ENCODE measurements around the gene TPPP.

Gene TPPP

DNA sequence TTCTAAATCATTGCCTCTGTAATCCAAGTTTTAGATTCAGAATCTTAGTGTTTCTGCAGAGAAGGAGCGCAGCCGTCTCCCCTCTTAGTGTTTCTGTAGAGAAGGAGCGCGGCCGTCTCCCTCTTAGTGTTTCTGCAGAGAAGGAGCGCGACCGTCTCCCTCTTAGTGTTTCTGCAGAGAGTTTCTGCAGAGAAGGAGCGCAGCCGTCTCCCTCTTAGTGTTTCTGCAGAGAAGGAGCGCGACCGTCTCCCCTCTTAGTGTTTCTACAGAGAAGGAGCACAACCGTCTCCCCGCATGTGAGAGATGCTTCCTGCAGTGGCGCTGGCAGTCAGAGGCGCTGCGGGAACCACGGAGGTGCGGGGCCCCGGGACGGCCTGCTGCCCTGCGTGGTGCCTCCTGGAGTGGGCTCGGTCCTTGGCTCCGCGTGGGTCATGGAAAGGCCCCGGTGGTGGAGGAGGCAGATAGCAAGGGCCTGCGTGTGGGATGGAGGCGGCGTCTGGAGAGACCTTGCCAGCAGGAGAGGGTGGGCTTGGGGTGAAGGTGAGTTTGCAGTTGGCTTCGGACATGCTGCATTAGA, 70.1 kb downstream of the TPPP start:
- Histone ChIP-seq H3F3A (ENCODE audit: low read depth) (no peaks in the 10 kb centered on the region), H3K36me3 (ENCODE audit: insufficient read depth, low read length) (peaks cover 57% of the 10 kb centered on the region), H3K9me3 (ENCODE audit: insufficient read depth, low read depth, low read length) (no peaks in the 10 kb centered on the region), H3K9me2 (replicated peaks; ENCODE audit: low read depth, low read length) (no peaks in the 10 kb centered on the region), H3K79me2 (ENCODE audit: insufficient read depth, low read length) (peaks cover 1% of the 10 kb centered on the region; the same call in 1 of the 2 replicates), H3K4me2 (ENCODE audit: low read depth, low read length, poor library complexity, severe bottlenecking) (no peak overlapping the region), H4K20me1 (ENCODE audit: insufficient read depth, low read length, poor library complexity, severe bottlenecking) (no peaks in the 10 kb centered on the region), H3K27me3 (ENCODE audit: insufficient read depth, low read length, poor library complexity, severe bottlenecking) (no peaks in the 10 kb centered on the region), H3K4me1 (ENCODE audit: insufficient read depth, low read length, poor library complexity, severe bottlenecking) (peaks cover under 1% of the 10 kb centered on the region), H3K9ac (ENCODE audit: low read depth, low read length, poor library complexity, severe bottlenecking) (no peak overlapping the region), H2AFZ (ENCODE audit: low read length) (no peak overlapping the region), H3K4me3 (ENCODE audit: low read length, poor library complexity, severe bottlenecking) (no peak overlapping the region)
- TF ChIP-seq, protein P1, sequence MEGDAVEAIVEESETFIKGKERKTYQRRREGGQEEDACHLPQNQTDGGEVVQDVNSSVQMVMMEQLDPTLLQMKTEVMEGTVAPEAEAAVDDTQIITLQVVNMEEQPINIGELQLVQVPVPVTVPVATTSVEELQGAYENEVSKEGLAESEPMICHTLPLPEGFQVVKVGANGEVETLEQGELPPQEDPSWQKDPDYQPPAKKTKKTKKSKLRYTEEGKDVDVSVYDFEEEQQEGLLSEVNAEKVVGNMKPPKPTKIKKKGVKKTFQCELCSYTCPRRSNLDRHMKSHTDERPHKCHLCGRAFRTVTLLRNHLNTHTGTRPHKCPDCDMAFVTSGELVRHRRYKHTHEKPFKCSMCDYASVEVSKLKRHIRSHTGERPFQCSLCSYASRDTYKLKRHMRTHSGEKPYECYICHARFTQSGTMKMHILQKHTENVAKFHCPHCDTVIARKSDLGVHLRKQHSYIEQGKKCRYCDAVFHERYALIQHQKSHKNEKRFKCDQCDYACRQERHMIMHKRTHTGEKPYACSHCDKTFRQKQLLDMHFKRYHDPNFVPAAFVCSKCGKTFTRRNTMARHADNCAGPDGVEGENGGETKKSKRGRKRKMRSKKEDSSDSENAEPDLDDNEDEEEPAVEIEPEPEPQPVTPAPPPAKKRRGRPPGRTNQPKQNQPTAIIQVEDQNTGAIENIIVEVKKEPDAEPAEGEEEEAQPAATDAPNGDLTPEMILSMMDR (conservative IDR thresholded peaks at IDR 0.05; ENCODE audit: low read length), result no peak
- TF ChIP-seq EZH2phosphoT487 (IDR thresholded peaks at IDR 0.05; ENCODE audit: borderline replicate concordance), result no peak

DNA sequence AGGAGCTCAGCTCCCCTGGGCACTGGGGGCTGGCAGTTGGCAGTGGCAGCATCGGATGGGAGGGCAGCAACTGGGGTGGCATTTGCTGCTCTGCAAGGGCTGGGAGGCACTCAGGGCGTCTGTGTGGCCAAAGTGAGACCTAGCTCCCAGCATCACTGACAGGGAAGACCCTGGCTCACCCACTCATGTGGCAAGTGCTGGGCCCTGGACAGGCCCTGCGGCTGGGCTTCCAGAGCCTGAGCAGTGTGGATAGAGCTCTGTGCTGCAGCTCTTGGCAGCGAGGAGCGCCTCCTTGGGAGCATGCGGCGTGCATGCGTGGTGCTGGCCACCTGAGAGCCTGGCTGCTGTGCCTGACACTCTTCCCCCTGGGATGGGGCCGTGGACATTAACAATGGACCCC, 70.8 kb downstream of the TPPP start:
- Histone ChIP-seq H3K36me3 (ENCODE audit: insufficient read depth, low read length) (peaks cover 58% of the 10 kb centered on the region), H3K4me3 (ENCODE audit: low read length, poor library complexity, severe bottlenecking) (no peak overlapping the region), H3F3A (ENCODE audit: low read depth) (no peaks in the 10 kb centered on the region), H4K20me1 (ENCODE audit: insufficient read depth, low read length, poor library complexity, severe bottlenecking) (peaks cover under 1% of the 10 kb centered on the region), H3K9ac (ENCODE audit: low read depth, low read length, poor library complexity, severe bottlenecking) (no peak overlapping the region), H3K79me2 (ENCODE audit: insufficient read depth, low read length) (peaks cover 8% of the 10 kb centered on the region; the same call in 1 of the 2 replicates), H3K9me3 (ENCODE audit: insufficient read depth, low read depth, low read length) (no peaks in the 10 kb centered on the region), H2AFZ (ENCODE audit: low read length) (no peak overlapping the region), H3K27me3 (ENCODE audit: insufficient read depth, low read length, poor library complexity, severe bottlenecking) (no peaks in the 10 kb centered on the region), H3K9me2 (replicated peaks; ENCODE audit: low read depth, low read length) (no peaks in the 10 kb centered on the region), H3K4me2 (ENCODE audit: low read depth, low read length, poor library complexity, severe bottlenecking) (no peak overlapping the region), H3K4me1 (ENCODE audit: insufficient read depth, low read length, poor library complexity, severe bottlenecking) (peaks cover 3% of the 10 kb centered on the region)
- TF ChIP-seq, protein P1 (conservative IDR thresholded peaks at IDR 0.05; ENCODE audit: low read length), result no peak
- no peak for TF ChIP-seq EZH2phosphoT487 (IDR thresholded peaks at IDR 0.05; ENCODE audit: borderline replicate concordance)

DNA sequence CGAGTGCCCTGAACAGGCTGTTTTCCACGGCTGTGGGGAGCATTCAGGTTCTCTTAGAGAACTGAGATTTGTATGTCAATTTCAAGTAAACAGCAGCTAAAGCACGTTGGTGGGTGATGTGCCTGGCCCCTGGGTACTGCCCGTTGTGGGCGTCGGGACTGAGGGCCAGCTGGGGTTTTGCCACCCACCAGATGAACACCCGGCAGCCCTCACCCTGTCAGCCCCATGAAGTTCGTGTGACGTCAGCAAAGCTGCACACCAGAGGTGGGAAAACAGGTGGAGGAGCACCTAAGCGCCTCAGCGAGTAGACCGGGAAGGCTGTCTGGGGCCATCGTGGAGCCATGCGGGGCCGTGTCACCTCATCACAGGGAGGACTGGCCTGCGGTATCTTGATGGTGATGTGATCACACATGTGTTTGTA, 71.8 kb downstream of the TPPP start:
- Histone ChIP-seq H3K4me2 (ENCODE audit: low read depth, low read length, poor library complexity, severe bottlenecking) (no peak overlapping the region), H4K20me1 (ENCODE audit: insufficient read depth, low read length, poor library complexity, severe bottlenecking) (peaks cover 11% of the 10 kb centered on the region), H3K27me3 (ENCODE audit: insufficient read depth, low read length, poor library complexity, severe bottlenecking) (no peaks in the 10 kb centered on the region), H3K9me3 (ENCODE audit: insufficient read depth, low read depth, low read length) (no peaks in the 10 kb centered on the region), H3K4me3 (ENCODE audit: low read length, poor library complexity, severe bottlenecking) (no peak overlapping the region), H3K9me2 (replicated peaks; ENCODE audit: low read depth, low read length) (no peaks in the 10 kb centered on the region), H3K9ac (ENCODE audit: low read depth, low read length, poor library complexity, severe bottlenecking) (no peak overlapping the region), H3F3A (ENCODE audit: low read depth) (no peaks in the 10 kb centered on the region), H3K36me3 (ENCODE audit: insufficient read depth, low read length) (peaks cover 58% of the 10 kb centered on the region), H3K79me2 (ENCODE audit: insufficient read depth, low read length) (peaks cover 18% of the 10 kb centered on the region), H2AFZ (ENCODE audit: low read length) (no peak overlapping the region), H3K4me1 (ENCODE audit: insufficient read depth, low read length, poor library complexity, severe bottlenecking) (peaks cover 8% of the 10 kb centered on the region)
- TF ChIP-seq, protein P1 (conservative IDR thresholded peaks at IDR 0.05; ENCODE audit: low read length), result no peak
- TF ChIP-seq EZH2phosphoT487 (IDR thresholded peaks at IDR 0.05; ENCODE audit: borderline replicate concordance), result no peak

Data from Loucy (cell line).